GM13976 (cell line): ENCODE measurements around the gene ARHGAP28.

Source experiments
- DNase-seq: peaks from one replicate; pipeline ENCODE4 v3.0.0; 2012; ENCODE audit warnings: low spot score
- in situ Hi-C: fragments of 300-500 bp; cut with MboI; formaldehyde crosslinking; loops from one replicate; pipeline ENCODE4 v1.12.0; 2022; ENCODE audit warnings: low sequenced_read_pairs, mixed read lengths, inconsistent platforms; ENCODE audit not compliant: unreplicated experiment
- TF ChIP-seq, protein P1 (sequence below): IDR thresholded peaks from 2 replicates; pipeline ENCODE4 v1.5.1; 2012; ENCODE audit warnings: borderline replicate concordance, mild to moderate bottlenecking; ENCODE audit not compliant: insufficient read depth; ENCODE audit errors: extremely low read depth, missing control alignments, control extremely low read depth

Gene ARHGAP28

DNA sequence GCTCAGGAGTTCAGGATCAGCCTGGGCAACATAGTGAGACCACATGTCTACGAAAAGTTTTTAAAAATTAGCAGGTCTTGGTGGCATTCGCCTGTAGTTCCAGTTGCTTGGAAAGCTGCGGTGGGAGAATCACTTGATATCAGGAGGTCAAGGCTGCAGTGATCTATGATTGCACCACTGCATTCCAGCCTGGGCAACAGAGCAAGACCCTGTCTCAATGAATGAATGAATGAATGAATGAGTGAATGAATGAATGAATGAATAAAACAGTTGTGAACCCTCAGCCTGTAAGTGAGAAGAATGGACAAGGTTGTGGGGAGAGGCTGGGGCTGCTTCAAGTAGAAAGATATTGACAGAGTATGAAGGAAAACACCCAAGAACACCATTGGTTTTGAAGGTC, 48.0 kb downstream of the ARHGAP28 start:
- TF ChIP-seq, protein P1, sequence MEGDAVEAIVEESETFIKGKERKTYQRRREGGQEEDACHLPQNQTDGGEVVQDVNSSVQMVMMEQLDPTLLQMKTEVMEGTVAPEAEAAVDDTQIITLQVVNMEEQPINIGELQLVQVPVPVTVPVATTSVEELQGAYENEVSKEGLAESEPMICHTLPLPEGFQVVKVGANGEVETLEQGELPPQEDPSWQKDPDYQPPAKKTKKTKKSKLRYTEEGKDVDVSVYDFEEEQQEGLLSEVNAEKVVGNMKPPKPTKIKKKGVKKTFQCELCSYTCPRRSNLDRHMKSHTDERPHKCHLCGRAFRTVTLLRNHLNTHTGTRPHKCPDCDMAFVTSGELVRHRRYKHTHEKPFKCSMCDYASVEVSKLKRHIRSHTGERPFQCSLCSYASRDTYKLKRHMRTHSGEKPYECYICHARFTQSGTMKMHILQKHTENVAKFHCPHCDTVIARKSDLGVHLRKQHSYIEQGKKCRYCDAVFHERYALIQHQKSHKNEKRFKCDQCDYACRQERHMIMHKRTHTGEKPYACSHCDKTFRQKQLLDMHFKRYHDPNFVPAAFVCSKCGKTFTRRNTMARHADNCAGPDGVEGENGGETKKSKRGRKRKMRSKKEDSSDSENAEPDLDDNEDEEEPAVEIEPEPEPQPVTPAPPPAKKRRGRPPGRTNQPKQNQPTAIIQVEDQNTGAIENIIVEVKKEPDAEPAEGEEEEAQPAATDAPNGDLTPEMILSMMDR, result no peak
- in situ Hi-C loops, result no loop called here
- DNase-seq, result no peak

DNA sequence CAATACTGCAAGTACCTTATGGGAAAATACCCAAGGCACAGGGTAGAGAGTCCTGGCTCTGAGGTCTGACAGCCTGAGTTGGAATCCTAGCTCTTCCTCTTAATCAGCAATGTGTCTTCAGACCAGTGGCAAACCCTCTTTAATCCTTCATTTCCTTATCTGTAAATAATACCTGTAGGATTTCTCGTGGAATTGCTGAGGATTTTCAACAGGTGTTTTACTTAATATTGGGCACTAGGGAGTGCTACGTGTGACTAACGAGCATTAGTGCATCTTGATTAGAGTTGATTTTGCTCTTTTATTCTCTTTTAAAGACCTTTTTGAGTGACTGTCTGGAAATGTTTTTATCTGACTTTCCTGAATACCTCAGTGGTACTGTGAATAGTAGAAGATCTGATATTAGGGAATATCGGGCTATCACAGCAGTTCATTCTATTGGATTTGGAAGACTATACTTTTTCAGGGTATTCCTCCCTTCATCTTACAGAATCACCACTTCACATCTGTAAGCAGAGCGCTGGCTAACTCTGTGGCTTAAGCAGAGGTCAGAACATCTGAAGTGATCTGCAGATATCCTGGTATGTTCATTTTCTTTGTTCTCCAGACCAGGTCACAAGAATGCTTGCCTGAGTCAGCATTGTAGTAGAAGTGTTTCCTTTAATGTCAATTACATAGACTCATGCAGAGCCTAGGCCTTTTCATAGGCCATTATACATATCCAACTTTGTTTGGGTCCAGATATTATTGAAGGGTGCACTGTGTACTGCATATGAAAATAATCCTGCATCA, 49.1 kb downstream of the ARHGAP28 start:
- in situ Hi-C loops, result no loop called here
- TF ChIP-seq, protein P1, result no peak
- no peak for DNase-seq

DNA sequence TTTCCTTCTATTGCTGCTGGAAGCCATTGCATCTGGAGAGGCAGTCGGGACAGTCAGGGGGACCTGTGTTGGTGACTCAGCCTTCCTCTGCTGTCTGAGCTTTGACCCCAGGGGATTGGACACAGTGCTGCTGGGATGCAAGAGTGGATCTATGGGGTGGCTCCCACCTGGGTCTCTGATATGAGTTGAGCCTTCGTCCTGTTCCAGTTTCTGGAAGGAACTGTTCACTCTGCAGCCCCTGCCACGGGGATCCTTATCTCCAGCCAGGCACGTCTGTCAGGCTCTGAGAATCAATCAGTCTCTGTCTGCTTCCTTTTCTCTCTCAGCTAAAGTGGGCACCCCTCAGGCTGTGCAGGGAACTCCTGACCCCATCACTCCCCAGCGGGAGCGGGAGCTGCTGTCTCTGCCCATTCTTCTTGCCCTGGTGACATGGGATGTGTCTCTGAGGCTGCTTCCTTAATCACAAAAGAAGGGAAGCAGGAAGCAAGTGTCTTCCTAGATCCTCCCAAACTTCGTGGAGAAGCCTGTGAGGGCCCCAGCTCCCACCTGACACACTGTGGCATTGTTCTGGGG, 51.7 kb downstream of the ARHGAP28 start:
- TF ChIP-seq, protein P1, result no peak
- DNase-seq, result no peak
- in situ Hi-C loops, result no loop called here

DNA sequence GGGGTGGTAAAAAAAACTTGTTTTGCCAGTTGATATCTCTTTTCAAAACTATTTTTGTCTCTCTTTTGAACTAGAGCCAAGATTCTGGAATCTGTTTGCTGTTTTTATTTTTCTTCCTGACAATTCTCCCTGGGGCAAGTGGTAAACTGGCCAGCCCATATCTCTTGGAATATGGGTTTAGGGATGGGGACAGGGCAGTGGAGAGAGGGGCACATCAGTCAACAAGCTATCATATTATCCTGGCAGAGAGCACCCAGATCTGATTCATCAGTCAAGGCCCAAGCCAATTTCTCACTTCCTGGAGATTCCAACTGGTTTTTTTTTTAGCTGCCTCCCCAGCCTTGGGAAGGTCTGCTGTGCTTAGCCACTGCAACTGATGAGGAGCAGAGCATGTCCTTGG, 52.3 kb downstream of the ARHGAP28 start:
- in situ Hi-C loops, result no loop called here
- TF ChIP-seq, protein P1, result no peak
- DNase-seq, result no peak

DNA sequence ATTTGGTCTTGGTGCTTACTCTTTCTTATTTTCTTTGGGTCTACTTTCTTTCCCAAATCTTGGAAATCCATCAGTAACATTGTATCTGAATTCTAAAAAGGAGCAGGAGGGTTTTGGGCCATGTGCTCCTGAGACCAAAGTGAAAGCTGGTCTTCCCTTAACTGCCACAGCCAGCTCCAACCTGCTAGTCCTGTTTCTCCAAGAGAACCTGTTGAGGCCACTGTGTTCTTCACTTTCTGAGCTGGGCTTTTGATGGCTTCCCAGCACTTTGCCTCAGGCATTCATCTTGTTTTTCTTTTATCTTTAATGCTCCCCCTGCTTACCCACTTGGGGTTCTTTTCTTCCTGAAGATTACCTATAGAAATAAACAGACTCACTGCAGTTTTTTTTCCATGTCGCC, 53.3 kb downstream of the ARHGAP28 start:
- in situ Hi-C loops, result no loop called here
- no peak for DNase-seq
- TF ChIP-seq, protein P1, result no peak

DNA sequence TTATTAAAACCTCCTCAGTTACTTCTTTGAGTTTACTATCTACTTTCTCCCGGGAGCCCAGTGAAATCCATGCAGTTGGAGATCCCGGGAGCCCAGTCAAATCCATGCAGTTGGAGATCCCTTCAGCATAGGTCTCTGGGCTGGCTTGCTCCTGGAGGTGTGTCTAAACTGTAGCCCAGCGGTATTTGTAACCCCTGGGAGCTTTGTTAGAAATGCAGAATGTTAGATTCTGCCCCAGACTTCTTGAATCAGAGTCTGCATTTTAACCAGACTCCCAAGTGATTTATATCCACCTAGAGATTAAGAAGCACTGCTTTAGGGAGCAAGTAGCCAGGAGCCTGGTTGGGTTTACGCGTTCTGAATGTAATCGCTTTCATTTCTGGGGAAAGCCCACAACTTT, 54.5 kb downstream of the ARHGAP28 start:
- TF ChIP-seq, protein P1, result no peak
- no peak for DNase-seq
- in situ Hi-C loops, result no loop called here
